Endodermal cell (in vitro differentiated cells): ENCODE results near the gene CPSF4L. TPM values are rescaled to one million over a fixed set of nuclear protein-coding genes. Genes with fewer than 3 reads are reported as not detected.
A peak's percentile ranks its signal among the peaks of the same experiment; 100 is the strongest.

Source experiments
- DNase-seq: peaks from one replicate; pipeline ENCODE4 v3.0.0-alpha.2; 2017
- H3K27ac ChIP-seq: 2 replicates; pipeline ENCODE4 v1.5.1; 2013; ENCODE audit warnings: mild to moderate bottlenecking, low read depth, low read length, moderate library complexity
- H3K27me3 ChIP-seq: 2 replicates; pipeline ENCODE4 v1.6.1; 2013; ENCODE audit warnings: mild to moderate bottlenecking, low read length, moderate library complexity; ENCODE audit not compliant: insufficient read depth, control insufficient read depth, poor library complexity, severe bottlenecking
- H3K36me3 ChIP-seq: 2 replicates; pipeline ENCODE4 v1.7.0; 2013; ENCODE audit warnings: mild to moderate bottlenecking, low read length, moderate library complexity; ENCODE audit not compliant: control insufficient read depth, insufficient read depth
- H3K4me1 ChIP-seq: one replicate; pipeline ENCODE4 v1.7.0; 2013; ENCODE audit warnings: low read length; ENCODE audit not compliant: control insufficient read depth, insufficient read depth
- H3K4me3 ChIP-seq: 2 replicates; pipeline ENCODE4 v1.5.1; 2013; ENCODE audit warnings: mild to moderate bottlenecking, low read length, moderate library complexity
- H3K9ac ChIP-seq: 2 replicates; pipeline ENCODE4 v1.6.1; 2013; ENCODE audit warnings: mild to moderate bottlenecking, low read length, moderate library complexity; ENCODE audit not compliant: poor library complexity, severe bottlenecking; ENCODE audit errors: extremely low read depth
- H3K9me3 ChIP-seq: 2 replicates; pipeline ENCODE4 v1.6.1; 2013; ENCODE audit warnings: mild to moderate bottlenecking, low read length, moderate library complexity; ENCODE audit not compliant: control insufficient read depth
- H3K27ac Mint-ChIP-seq: 2 replicates; pipeline ENCODE4 v1.8.0; 2020; ENCODE audit warnings: mixed read lengths
- H3K27me3 Mint-ChIP-seq: 2 replicates; pipeline ENCODE4 v1.8.0; 2021; ENCODE audit warnings: mild to moderate bottlenecking, mixed read lengths; ENCODE audit not compliant: insufficient read depth
- H3K36me3 Mint-ChIP-seq: 2 replicates; pipeline ENCODE4 v1.8.0; 2020; ENCODE audit warnings: low read depth, mixed read lengths
- H3K4me1 Mint-ChIP-seq: 2 replicates; pipeline ENCODE4 v1.8.0; 2020; ENCODE audit warnings: mixed read lengths
- H3K4me3 Mint-ChIP-seq: 2 replicates; pipeline ENCODE4 v1.8.0; 2020; ENCODE audit warnings: mild to moderate bottlenecking, moderate library complexity, mixed read lengths
- H3K9me3 Mint-ChIP-seq: 2 replicates; pipeline ENCODE4 v1.8.0; 2020; ENCODE audit warnings: mild to moderate bottlenecking, mixed read lengths
- CTCF ChIP-seq: fragments of 200-600 bp; sonication (generic); conservative IDR thresholded peaks from 2 replicates; pipeline ENCODE4 v1.5.0; 2021; ENCODE audit warnings: antibody characterized with exemption, mild to moderate bottlenecking
- WGBS, 2 experiments: methylation state at CpG; one replicate each; pipeline versions ENCODE4 v1.1.5 to v1.1.7; 2013; ENCODE audit warnings: missing lambda C conversion rate in 2 of 2, mixed read lengths in 1 of 2; ENCODE audit not compliant: insufficient coverage in 1 of 2, insufficient read length in 1 of 2; 5-methylcytosine and 5-hydroxymethylcytosine counted together
- total RNA-seq, 2 donors: library from RNA; stranded (reverse); fragmentation: NEBNext Ultra II Directional in 1 of 2; extraction: Animal tissue kit (Norgen Biotek cat#: 25700) in 1 of 2; gene quantifications; 2 replicates in 1 of 2; 3 replicates in 1 of 2; pipeline ENCODE4 v1.2.1, GENCODE V29; 2021

Gene CPSF4L
- total RNA-seq, 2 donors from 2014 or later: 0.29 to 0.58 TPM

GRCh38 chr17:73224663-73225305, 36.9 kb downstream of the CPSF4L start:
- WGBS, 2 experiments: 91 to 92% methylated on average over 4 to 5 of the region's 5 CpGs
- Histone ChIP-seq H3K27me3 (no peaks in the 10 kb centered on the region), H3K9ac (no peak overlapping the region), H3K4me3 (no peak overlapping the region), H3K36me3 (peaks cover 23% of the 10 kb centered on the region), H3K9me3 (no peaks in the 10 kb centered on the region), H3K4me1 (peaks cover 11% of the 10 kb centered on the region), H3K27ac (no peak overlapping the region)
- DNase-seq: no peak
- no peaks in the 10 kb centered on the region for H3K9me3 Mint-ChIP-seq
- TF ChIP-seq CTCF: no peak
- H3K4me1 Mint-ChIP-seq: peaks cover 30% of the 10 kb centered on the region
- H3K27ac Mint-ChIP-seq: peak overlapping the region; percentile 78
- no peak overlapping the region for H3K4me3 Mint-ChIP-seq
- no peaks in the 10 kb centered on the region for H3K27me3 Mint-ChIP-seq
- peaks cover 15% of the 10 kb centered on the region for H3K36me3 Mint-ChIP-seq

DNA sequence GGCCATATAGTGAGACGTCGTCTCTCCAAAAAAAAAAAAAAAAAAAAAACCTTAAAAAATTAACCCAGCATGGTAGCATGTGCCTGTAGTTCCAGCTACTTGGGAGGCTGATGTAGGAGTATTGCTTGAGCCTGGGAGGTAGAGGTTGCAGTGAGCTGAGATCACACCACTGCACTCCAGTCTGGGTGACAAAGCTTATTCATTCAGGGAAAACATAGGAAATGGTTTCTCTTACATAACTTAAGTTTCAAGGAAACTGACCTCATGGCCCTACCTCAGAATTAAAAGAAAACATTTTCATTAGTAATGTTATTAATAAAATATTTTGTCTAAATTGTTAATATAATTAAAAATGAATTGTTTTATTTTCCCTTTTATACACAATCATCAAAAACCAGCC, 37.4 kb downstream of the CPSF4L start:
- DNase-seq: no peak
- no CpG with 5 or more reads among the region's 2 CpGs for WGBS, 2 experiments
- Histone ChIP-seq H3K9me3 (no peaks in the 10 kb centered on the region), H3K4me1 (peaks cover 11% of the 10 kb centered on the region), H3K36me3 (peaks cover 26% of the 10 kb centered on the region), H3K27ac (no peak overlapping the region), H3K4me3 (no peak overlapping the region), H3K27me3 (no peaks in the 10 kb centered on the region), H3K9ac (no peak overlapping the region)
- H3K36me3 Mint-ChIP-seq: peaks cover 16% of the 10 kb centered on the region
- TF ChIP-seq CTCF: no peak
- no peaks in the 10 kb centered on the region for H3K27me3 Mint-ChIP-seq
- peaks cover 28% of the 10 kb centered on the region for H3K4me1 Mint-ChIP-seq
- no peak overlapping the region for H3K4me3 Mint-ChIP-seq
- H3K9me3 Mint-ChIP-seq: no peaks in the 10 kb centered on the region
- H3K27ac Mint-ChIP-seq: no peak overlapping the region

- no peak overlapping the region for H3K4me3 ChIP-seq
- no peaks in the 10 kb centered on the region for H3K27me3 ChIP-seq
- no peak overlapping the region for H3K9ac ChIP-seq
- no peaks in the 10 kb centered on the region for H3K9me3 ChIP-seq
- H3K4me3 Mint-ChIP-seq: no peak overlapping the region
- H3K36me3 ChIP-seq: peaks cover 26% of the 10 kb centered on the region
- peaks cover 19% of the 10 kb centered on the region for H3K36me3 Mint-ChIP-seq
- H3K27ac ChIP-seq: no peak overlapping the region
- H3K4me1 ChIP-seq: peaks cover 11% of the 10 kb centered on the region
- H3K27me3 Mint-ChIP-seq: no peaks in the 10 kb centered on the region
- no peak for TF ChIP-seq CTCF
- 80% methylated on average over 1 of the region's 2 CpGs; no CpG with 5 or more reads in 1 of the 2 experiments for WGBS, 2 experiments
- H3K9me3 Mint-ChIP-seq: no peaks in the 10 kb centered on the region
- peaks cover 23% of the 10 kb centered on the region for H3K4me1 Mint-ChIP-seq
- DNase-seq: no peak
- H3K27ac Mint-ChIP-seq: no peak overlapping the region
These were observed 38.0 kb downstream of the CPSF4L start for GRCh38 chr17:73223626-73224230.
